Fibroblast of skin of left quadriceps (primary cell): ENCODE results near the gene TAGLN2.

ENCODE experiments used
- DNase-seq, 2 experiments: peaks; one replicate each; pipeline ENCODE4 v3.0.0-alpha.2; 2013; ENCODE audit warnings: low read depth in 2 of 2

The TAGLN2 gene

GRCh38 chr1:159949981-159950381, 24.7 kb upstream of the TAGLN2 start:
- DNase-seq: no peak

GRCh38 chr1:159949123-159949522, 23.8 kb upstream of the TAGLN2 start:
- no peak for DNase-seq

- DNase-seq: no peak
These were observed 22.6 kb upstream of the TAGLN2 start for GRCh38 chr1:159947942-159948341.

GRCh38 chr1:159946242-159947187, 21.2 kb upstream of the TAGLN2 start:
- DNase-seq: no peak

GRCh38 chr1:159945483-159946241, 20.4 kb upstream of the TAGLN2 start, which contains the start of gene IGSF9:
TSS of gene IGSF9 (minus strand) at chr1:159945613. CDS start at chr1:159943454, 2,159 bp downstream.
- peak; percentile 51 to 59 for DNase-seq

GRCh38 chr1:159944623-159945455, 19.5 kb upstream of the TAGLN2 start:
- DNase-seq: no peak

GRCh38 chr1:159943908-159944622, 18.8 kb upstream of the TAGLN2 start:
- no peak for DNase-seq

GRCh38 chr1:159943278-159943640, 18.0 kb upstream of the TAGLN2 start:
- DNase-seq: no peak

- no peak for DNase-seq
These were observed 17.4 kb upstream of the TAGLN2 start for GRCh38 chr1:159942632-159943277.

- DNase-seq: no peak
These were observed 16.6 kb upstream of the TAGLN2 start for GRCh38 chr1:159941591-159942560.

GRCh38 chr1:159941141-159941540, 15.8 kb upstream of the TAGLN2 start:
- no peak for DNase-seq

GRCh38 chr1:159940006-159940620, 14.8 kb upstream of the TAGLN2 start:
- DNase-seq: no peak

- DNase-seq: no peak
These were observed 14.3 kb upstream of the TAGLN2 start for GRCh38 chr1:159939678-159940002.

GRCh38 chr1:159938905-159939677, 13.8 kb upstream of the TAGLN2 start:
- DNase-seq: no peak

GRCh38 chr1:159938211-159938852, 13.0 kb upstream of the TAGLN2 start:
- DNase-seq: no peak

GRCh38 chr1:159937054-159937750, 11.9 kb upstream of the TAGLN2 start:
- no peak for DNase-seq

GRCh38 chr1:159936273-159936904, 11.1 kb upstream of the TAGLN2 start:
- no peak for DNase-seq
